ENCODE data around the gene SLC24A4. TPM values are rescaled to one million over a fixed set of nuclear protein-coding genes. Genes with fewer than 3 reads are reported as not detected.

SLC24A4 gene
- total RNA-seq, 2 donors from 2014 or later: 0.11 to 0.17 TPM

DNA sequence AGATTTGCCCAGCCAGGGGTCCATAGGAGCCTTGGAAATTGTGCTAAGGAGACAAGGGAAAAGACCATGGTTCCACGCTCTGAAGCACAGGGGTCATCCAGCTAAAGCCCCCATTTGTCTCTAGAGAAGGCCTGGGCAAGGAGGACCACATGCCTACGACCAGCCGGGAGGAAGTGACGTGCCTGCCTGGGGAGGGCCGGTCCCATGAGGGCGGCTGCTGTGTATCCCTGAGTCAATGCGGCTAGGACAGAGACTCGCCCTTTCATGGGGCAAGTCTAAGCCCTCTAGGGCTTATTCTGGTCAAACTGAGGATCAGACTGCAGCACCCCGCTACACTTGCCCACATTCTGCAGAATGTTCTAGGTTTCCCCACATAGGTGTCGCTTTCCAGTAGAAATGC, 170.1 kb downstream of the SLC24A4 start:
- DNase-seq: peak; percentile 9
- no peaks in the 10 kb centered on the region for H3K9me3 ChIP-seq
- H3K4me3 ChIP-seq: no peak overlapping the region
- no peaks in the 10 kb centered on the region for H3K4me1 ChIP-seq
- no peaks in the 10 kb centered on the region for H3K27me3 ChIP-seq
- TF ChIP-seq, protein P1, sequence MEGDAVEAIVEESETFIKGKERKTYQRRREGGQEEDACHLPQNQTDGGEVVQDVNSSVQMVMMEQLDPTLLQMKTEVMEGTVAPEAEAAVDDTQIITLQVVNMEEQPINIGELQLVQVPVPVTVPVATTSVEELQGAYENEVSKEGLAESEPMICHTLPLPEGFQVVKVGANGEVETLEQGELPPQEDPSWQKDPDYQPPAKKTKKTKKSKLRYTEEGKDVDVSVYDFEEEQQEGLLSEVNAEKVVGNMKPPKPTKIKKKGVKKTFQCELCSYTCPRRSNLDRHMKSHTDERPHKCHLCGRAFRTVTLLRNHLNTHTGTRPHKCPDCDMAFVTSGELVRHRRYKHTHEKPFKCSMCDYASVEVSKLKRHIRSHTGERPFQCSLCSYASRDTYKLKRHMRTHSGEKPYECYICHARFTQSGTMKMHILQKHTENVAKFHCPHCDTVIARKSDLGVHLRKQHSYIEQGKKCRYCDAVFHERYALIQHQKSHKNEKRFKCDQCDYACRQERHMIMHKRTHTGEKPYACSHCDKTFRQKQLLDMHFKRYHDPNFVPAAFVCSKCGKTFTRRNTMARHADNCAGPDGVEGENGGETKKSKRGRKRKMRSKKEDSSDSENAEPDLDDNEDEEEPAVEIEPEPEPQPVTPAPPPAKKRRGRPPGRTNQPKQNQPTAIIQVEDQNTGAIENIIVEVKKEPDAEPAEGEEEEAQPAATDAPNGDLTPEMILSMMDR (IDR thresholded peaks at IDR 0.05): no peak
- intact Hi-C loops (cut with DNase I): no loop called here
- H3K27ac ChIP-seq: no peak overlapping the region
- H3K9ac ChIP-seq (ENCODE audit: low read depth in 2 of 2, low read length in 2 of 2): no peak overlapping the region
- no peaks in the 10 kb centered on the region for H3K36me3 ChIP-seq

DNA sequence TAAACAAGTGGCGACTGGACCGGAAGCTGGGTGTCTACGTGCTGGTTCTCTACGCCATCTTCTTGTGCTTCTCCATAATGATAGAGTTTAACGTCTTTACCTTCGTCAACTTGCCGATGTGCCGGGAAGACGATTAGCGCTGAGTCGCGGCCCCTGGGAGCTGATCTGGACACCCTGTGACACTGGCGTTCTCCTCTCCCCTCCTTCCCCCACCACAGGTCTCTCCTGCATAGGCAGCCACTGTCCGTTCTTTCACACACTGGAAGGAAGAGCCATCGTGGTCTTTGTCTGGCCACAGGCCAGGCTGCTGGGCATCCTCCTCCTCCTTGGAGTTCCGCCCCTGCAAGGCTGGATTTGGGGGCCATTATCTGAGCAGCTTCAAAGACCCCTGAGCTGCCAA, 170.5 kb downstream of the SLC24A4 start:
- DNase-seq: peak; percentile 11
- H3K9ac ChIP-seq (ENCODE audit: low read depth in 2 of 2, low read length in 2 of 2): no peak overlapping the region
- no peaks in the 10 kb centered on the region for H3K4me1 ChIP-seq
- H3K36me3 ChIP-seq: no peaks in the 10 kb centered on the region
- no peaks in the 10 kb centered on the region for H3K27me3 ChIP-seq
- no peaks in the 10 kb centered on the region for H3K9me3 ChIP-seq
- intact Hi-C loops (cut with DNase I): no loop called here
- H3K27ac ChIP-seq: no peak overlapping the region
- TF ChIP-seq, protein P1 (IDR thresholded peaks at IDR 0.05): no peak
- no peak overlapping the region for H3K4me3 ChIP-seq

DNA sequence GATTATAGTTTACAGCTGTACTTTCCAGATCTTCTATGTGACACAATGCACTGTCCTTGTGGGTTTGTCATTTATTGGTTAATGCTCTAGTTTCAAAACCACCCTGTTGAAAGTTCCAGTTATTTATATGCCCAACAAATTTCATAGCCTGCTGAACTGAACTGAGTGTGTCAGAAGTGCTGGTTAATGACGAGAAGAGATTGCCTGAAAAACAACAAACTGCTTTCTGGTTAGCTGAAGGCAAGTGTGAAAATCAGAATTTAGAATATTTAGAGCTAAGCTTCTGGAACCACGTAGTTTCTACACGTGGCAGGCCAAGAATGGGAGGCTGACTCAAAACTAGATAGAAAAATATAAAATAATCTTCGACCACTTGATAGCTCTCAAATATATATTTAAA, 171.5 kb downstream of the SLC24A4 start:
- no peak overlapping the region for H3K27ac ChIP-seq
- no peaks in the 10 kb centered on the region for H3K27me3 ChIP-seq
- H3K36me3 ChIP-seq: no peaks in the 10 kb centered on the region
- intact Hi-C loops (cut with DNase I): no loop called here
- DNase-seq: no peak
- no peaks in the 10 kb centered on the region for H3K9me3 ChIP-seq
- TF ChIP-seq, protein P1 (IDR thresholded peaks at IDR 0.05): no peak
- H3K4me3 ChIP-seq: no peak overlapping the region
- H3K9ac ChIP-seq (ENCODE audit: low read depth in 2 of 2, low read length in 2 of 2): no peak overlapping the region
- no peaks in the 10 kb centered on the region for H3K4me1 ChIP-seq

DNA sequence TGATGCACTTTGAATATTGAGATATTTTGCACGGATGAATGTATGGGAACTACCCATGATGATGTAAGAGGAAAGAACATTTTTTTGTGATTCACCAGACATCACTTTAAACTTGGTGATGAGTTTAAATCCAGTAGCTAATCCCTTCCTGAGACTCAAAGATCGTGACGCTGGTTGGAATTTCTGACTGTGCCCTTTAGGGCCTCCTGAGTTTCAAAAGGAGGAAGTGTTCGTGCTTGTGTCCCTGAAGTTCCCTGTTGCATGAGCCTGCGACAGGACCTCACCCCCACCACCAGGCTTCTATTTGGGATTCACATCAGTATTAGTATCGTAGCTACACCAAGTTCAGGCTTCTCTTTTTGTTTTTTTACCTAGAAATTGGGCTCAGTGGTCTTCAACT, 172.1 kb downstream of the SLC24A4 start:
- Histone ChIP-seq H3K4me3 (no peak overlapping the region), H3K36me3 (no peaks in the 10 kb centered on the region), H3K9me3 (no peaks in the 10 kb centered on the region), H3K9ac (ENCODE audit: low read depth in 2 of 2, low read length in 2 of 2) (no peak overlapping the region), H3K4me1 (no peaks in the 10 kb centered on the region), H3K27ac (no peak overlapping the region), H3K27me3 (no peaks in the 10 kb centered on the region)
- no peak for DNase-seq
- TF ChIP-seq, protein P1 (IDR thresholded peaks at IDR 0.05): no peak
- intact Hi-C loops (cut with DNase I): no loop called here

DNA sequence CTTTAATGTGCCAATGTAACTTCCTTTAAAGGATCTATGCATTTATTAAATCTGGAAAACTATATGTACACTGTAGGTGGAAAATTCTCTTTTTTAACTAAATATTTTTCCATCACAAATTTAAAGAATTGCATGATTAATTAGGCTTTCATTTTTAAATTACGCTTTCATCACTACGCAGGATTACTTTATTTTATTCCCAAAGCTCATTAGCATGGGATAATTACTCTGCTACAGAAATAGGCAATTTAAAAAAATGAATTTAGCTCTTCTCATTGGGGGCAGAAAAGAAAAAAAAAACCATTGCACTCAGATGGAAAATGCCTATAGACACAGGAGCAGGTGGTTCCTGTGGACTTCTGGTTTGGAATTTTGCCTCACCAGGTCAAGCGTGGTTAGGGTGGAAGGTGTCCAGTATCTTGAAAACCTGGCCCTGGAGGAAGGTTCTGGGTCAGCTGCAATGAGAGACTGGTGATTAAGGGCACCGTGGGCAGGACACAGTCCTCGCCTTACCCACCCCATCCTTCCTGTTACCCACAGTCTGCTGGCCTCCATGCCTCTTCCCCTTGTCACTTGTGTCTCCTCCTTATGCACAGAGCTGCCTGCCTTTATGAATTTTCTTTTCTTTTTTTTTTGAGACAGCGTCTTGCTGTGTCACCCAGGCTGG, 173.4 kb downstream of the SLC24A4 start:
- no peak overlapping the region for H3K4me3 ChIP-seq
- H3K36me3 ChIP-seq: no peaks in the 10 kb centered on the region
- peak; percentile 10 for DNase-seq
- TF ChIP-seq, protein P1 (IDR thresholded peaks at IDR 0.05): no peak
- H3K4me1 ChIP-seq: no peaks in the 10 kb centered on the region
- H3K27me3 ChIP-seq: no peaks in the 10 kb centered on the region
- H3K27ac ChIP-seq: no peak overlapping the region
- intact Hi-C loops (cut with DNase I): no loop called here
- no peak overlapping the region for H3K9ac ChIP-seq (ENCODE audit: low read depth in 2 of 2, low read length in 2 of 2)
- no peaks in the 10 kb centered on the region for H3K9me3 ChIP-seq

All from colonic mucosa (tissue), 4 donors.